ENCODE results near the gene AOC3.
"Not testable (repeated sequence)": the region's sequence is repeated elsewhere in the genome, so short reads cannot be mapped to it uniquely, and the experiment has no call there.

Gene AOC3

GRCh38 chr17:42894283-42895184 lies 43.5 kb downstream of the AOC3 start:
- no peak for DNase-seq (ENCODE audit: low read depth in 2 of 2)

- DNase-seq (ENCODE audit: low read depth in 2 of 2) = peak; percentile 27 to 34
Measured at GRCh38 chr17:42895185-42895555, 44.2 kb downstream of the AOC3 start.

GRCh38 chr17:42898147-42898811 lies 47.3 kb downstream of the AOC3 start:
- no peak for DNase-seq (ENCODE audit: low read depth in 2 of 2)

GRCh38 chr17:42899981-42900380 lies 49.0 kb downstream of the AOC3 start:
- DNase-seq (ENCODE audit: low read depth in 2 of 2) = not testable (repeated sequence)

GRCh38 chr17:42900460-42901331 lies 49.7 kb downstream of the AOC3 start, which contains the start of gene G6PC1:
Gene G6PC1, plus strand, starts transcription at chr17:42900799. Its CDS starts 78 bp downstream, at chr17:42900877.
- no peak for DNase-seq (ENCODE audit: low read depth in 2 of 2)

GRCh38 chr17:42901535-42902229 lies 50.7 kb downstream of the AOC3 start:
- DNase-seq (ENCODE audit: low read depth in 2 of 2) = no peak

GRCh38 chr17:42904110-42904469 lies 53.1 kb downstream of the AOC3 start:
- no peak for DNase-seq (ENCODE audit: low read depth in 2 of 2)

- DNase-seq (ENCODE audit: low read depth in 2 of 2) = no peak
Measured at GRCh38 chr17:42906772-42907446, 55.9 kb downstream of the AOC3 start.
